GM12891 (cell line): ENCODE data around the gene CDC25A.
"Not testable (repeated sequence)": the region's sequence is repeated elsewhere in the genome, so short reads cannot be mapped to it uniquely, and the experiment has no call there.

Source experiments
- DNase-seq: peaks from one replicate; pipeline ENCODE4 v3.0.0; 2011; ENCODE audit warnings: low spot score; ENCODE audit not compliant: insufficient read length
- FAIRE-seq: peaks from 2 replicates; lab custom pipeline; 2011; peaks lifted over from hg19 to GRCh38; lab: Jason Lieb, UNC
- PAX5 ChIP-seq: IDR thresholded peaks from 2 replicates; pipeline ENCODE4 v1.6.1; 2011; ENCODE audit warnings: low read length, moderate library complexity, mild to moderate bottlenecking; ENCODE audit not compliant: insufficient read depth, severe bottlenecking
- POLR2A ChIP-seq: IDR thresholded peaks from 2 replicates; pipeline ENCODE4 v1.6.1; 2011; ENCODE audit warnings: low read depth, low read length, control low read depth
- POLR2AphosphoS5 ChIP-seq: IDR thresholded peaks from 2 replicates; pipeline ENCODE4 v1.6.1; 2011; ENCODE audit warnings: low read depth, low read length, control low read depth
- POU2F2 ChIP-seq: IDR thresholded peaks from 2 replicates; pipeline ENCODE4 v1.6.1; 2011; ENCODE audit warnings: low read depth, mild to moderate bottlenecking, control low read depth, low read length, moderate library complexity
- SPI1 ChIP-seq: IDR thresholded peaks from 2 replicates; pipeline ENCODE4 v1.6.1; 2011; ENCODE audit warnings: low read depth, low read length, control low read depth
- TAF1 ChIP-seq: IDR thresholded peaks from 2 replicates; pipeline ENCODE4 v1.6.1; 2011; ENCODE audit warnings: low read depth, low read length, control low read depth

The CDC25A gene

GRCh38 chr3:48112813-48113212, 75.4 kb downstream of the CDC25A start:
- no peak for DNase-seq
- TF ChIP-seq POU2F2, result no peak
- TF ChIP-seq POLR2A, result no peak
- TF ChIP-seq TAF1, result no peak
- no peak for TF ChIP-seq POLR2AphosphoS5
- TF ChIP-seq PAX5, result no peak
- no peak for TF ChIP-seq SPI1
- FAIRE-seq, result peak; percentile 87

DNA sequence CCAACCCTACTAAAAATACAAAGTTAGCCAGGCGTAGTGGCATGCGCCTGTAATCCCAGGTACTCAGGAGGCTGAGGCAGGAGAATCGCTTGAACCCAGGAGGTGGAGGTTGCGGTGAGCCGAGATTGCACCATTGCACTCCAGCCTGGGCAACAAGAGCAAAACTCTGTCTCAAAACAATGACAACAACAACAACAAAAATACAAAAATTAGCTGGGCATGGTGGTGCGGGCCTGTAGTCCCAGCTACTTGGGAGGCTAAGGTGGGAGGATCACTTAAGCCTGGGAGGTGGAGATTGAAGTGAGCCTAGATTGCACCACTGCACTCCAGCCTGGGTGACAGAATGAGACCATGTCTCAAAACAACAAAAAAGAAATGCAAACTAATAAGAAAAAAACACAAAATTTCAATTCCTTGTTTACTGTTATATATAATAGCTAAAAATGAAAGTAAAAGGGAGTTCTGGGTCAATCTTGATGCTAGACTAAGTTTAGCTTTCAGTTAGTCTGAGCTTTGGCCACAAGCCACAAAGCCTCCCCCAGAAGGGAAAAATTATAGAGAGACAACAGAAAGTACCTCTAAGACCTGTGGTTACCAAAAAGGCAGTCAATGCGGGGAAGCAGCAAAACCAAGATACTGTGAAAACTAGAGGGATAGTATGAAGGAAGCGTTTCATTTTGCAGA, 76.0 kb downstream of the CDC25A start:
- not testable (repeated sequence) for FAIRE-seq, DNase-seq

- FAIRE-seq (no peak), DNase-seq (no peak)
- TF ChIP-seq PAX5, result no peak
- no peak for TF ChIP-seq POLR2AphosphoS5
- no peak for TF ChIP-seq POLR2A
- no peak for TF ChIP-seq TAF1
- TF ChIP-seq POU2F2, result no peak
- no peak for TF ChIP-seq SPI1
Observed at GRCh38 chr3:48110463-48110862, 77.8 kb downstream of the CDC25A start.

DNA sequence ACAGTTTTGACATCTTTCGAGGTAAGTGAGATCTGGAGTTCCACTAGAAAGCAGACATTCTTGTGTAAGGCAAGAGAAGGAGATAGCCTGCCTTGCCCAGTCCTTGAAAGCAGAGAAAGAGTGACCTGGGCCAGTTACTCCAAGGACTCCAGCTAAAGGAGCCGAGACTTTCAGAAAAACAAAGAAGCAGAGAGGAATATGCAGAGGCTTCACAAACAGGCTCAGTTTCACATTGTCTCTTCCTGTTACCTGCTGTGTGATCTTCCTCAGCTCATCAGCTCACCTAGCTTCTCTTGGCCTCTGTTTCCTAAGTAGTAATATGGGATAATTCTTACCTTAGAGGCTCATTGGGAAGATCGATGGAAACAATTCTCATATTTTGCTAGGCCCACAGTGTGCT, 81.0 kb downstream of the CDC25A start:
- FAIRE-seq, result no peak
- TF ChIP-seq PAX5 (no peak), POLR2AphosphoS5 (no peak), POU2F2 (no peak), POLR2A (no peak), SPI1 (no peak), TAF1 (no peak)
- no peak for DNase-seq
